Endodermal cell (in vitro differentiated cells): ENCODE results near the gene ZNF672. TPM values are rescaled to one million over a fixed set of nuclear protein-coding genes. Genes with fewer than 3 reads are reported as not detected.

Experiments
- DNase-seq: peaks from one replicate; pipeline ENCODE4 v3.0.0-alpha.2; 2017
- H3K27ac ChIP-seq: 2 replicates; pipeline ENCODE4 v1.5.1; 2013; ENCODE audit warnings: mild to moderate bottlenecking, low read depth, low read length, moderate library complexity
- H3K27me3 ChIP-seq: 2 replicates; pipeline ENCODE4 v1.6.1; 2013; ENCODE audit warnings: mild to moderate bottlenecking, low read length, moderate library complexity; ENCODE audit not compliant: insufficient read depth, control insufficient read depth, poor library complexity, severe bottlenecking
- H3K36me3 ChIP-seq: 2 replicates; pipeline ENCODE4 v1.7.0; 2013; ENCODE audit warnings: mild to moderate bottlenecking, low read length, moderate library complexity; ENCODE audit not compliant: control insufficient read depth, insufficient read depth
- H3K4me1 ChIP-seq: one replicate; pipeline ENCODE4 v1.7.0; 2013; ENCODE audit warnings: low read length; ENCODE audit not compliant: control insufficient read depth, insufficient read depth
- H3K4me3 ChIP-seq: 2 replicates; pipeline ENCODE4 v1.5.1; 2013; ENCODE audit warnings: mild to moderate bottlenecking, low read length, moderate library complexity
- H3K9ac ChIP-seq: 2 replicates; pipeline ENCODE4 v1.6.1; 2013; ENCODE audit warnings: mild to moderate bottlenecking, low read length, moderate library complexity; ENCODE audit not compliant: poor library complexity, severe bottlenecking; ENCODE audit errors: extremely low read depth
- H3K9me3 ChIP-seq: 2 replicates; pipeline ENCODE4 v1.6.1; 2013; ENCODE audit warnings: mild to moderate bottlenecking, low read length, moderate library complexity; ENCODE audit not compliant: control insufficient read depth
- H3K27ac Mint-ChIP-seq: 2 replicates; pipeline ENCODE4 v1.8.0; 2020; ENCODE audit warnings: mixed read lengths
- H3K27me3 Mint-ChIP-seq: 2 replicates; pipeline ENCODE4 v1.8.0; 2021; ENCODE audit warnings: mild to moderate bottlenecking, mixed read lengths; ENCODE audit not compliant: insufficient read depth
- H3K36me3 Mint-ChIP-seq: 2 replicates; pipeline ENCODE4 v1.8.0; 2020; ENCODE audit warnings: low read depth, mixed read lengths
- H3K4me1 Mint-ChIP-seq: 2 replicates; pipeline ENCODE4 v1.8.0; 2020; ENCODE audit warnings: mixed read lengths
- H3K4me3 Mint-ChIP-seq: 2 replicates; pipeline ENCODE4 v1.8.0; 2020; ENCODE audit warnings: mild to moderate bottlenecking, moderate library complexity, mixed read lengths
- H3K9me3 Mint-ChIP-seq: 2 replicates; pipeline ENCODE4 v1.8.0; 2020; ENCODE audit warnings: mild to moderate bottlenecking, mixed read lengths
- WGBS, 2 experiments: methylation state at CpG; one replicate each; pipeline versions ENCODE4 v1.1.5 to v1.1.7; 2013; ENCODE audit warnings: missing lambda C conversion rate in 2 of 2, mixed read lengths in 1 of 2; ENCODE audit not compliant: insufficient coverage in 1 of 2, insufficient read length in 1 of 2; 5-methylcytosine and 5-hydroxymethylcytosine counted together
- total RNA-seq, 2 donors: library from RNA; stranded (reverse); fragmentation: NEBNext Ultra II Directional in 1 of 2; extraction: Animal tissue kit (Norgen Biotek cat#: 25700) in 1 of 2; gene quantifications; 2 replicates in 1 of 2; 3 replicates in 1 of 2; pipeline ENCODE4 v1.2.1, GENCODE V29; 2021
- TF ChIP-seq, protein P1 (sequence below): fragments of 200-600 bp; sonication (generic); conservative IDR thresholded peaks from 2 replicates; pipeline ENCODE4 v1.5.0; 2021; ENCODE audit warnings: antibody characterized with exemption, mild to moderate bottlenecking

ZNF672 gene
- total RNA-seq, 2 donors from 2014 or later = 33.6 to 40.5 TPM

GRCh38 chr1:248858096-248858890 lies 20.3 kb downstream of the ZNF672 start:
- no peaks in the 10 kb centered on the region for H3K9me3 Mint-ChIP-seq
- TF ChIP-seq, protein P1, sequence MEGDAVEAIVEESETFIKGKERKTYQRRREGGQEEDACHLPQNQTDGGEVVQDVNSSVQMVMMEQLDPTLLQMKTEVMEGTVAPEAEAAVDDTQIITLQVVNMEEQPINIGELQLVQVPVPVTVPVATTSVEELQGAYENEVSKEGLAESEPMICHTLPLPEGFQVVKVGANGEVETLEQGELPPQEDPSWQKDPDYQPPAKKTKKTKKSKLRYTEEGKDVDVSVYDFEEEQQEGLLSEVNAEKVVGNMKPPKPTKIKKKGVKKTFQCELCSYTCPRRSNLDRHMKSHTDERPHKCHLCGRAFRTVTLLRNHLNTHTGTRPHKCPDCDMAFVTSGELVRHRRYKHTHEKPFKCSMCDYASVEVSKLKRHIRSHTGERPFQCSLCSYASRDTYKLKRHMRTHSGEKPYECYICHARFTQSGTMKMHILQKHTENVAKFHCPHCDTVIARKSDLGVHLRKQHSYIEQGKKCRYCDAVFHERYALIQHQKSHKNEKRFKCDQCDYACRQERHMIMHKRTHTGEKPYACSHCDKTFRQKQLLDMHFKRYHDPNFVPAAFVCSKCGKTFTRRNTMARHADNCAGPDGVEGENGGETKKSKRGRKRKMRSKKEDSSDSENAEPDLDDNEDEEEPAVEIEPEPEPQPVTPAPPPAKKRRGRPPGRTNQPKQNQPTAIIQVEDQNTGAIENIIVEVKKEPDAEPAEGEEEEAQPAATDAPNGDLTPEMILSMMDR = peak; percentile 70
- peak; percentile 93 for DNase-seq
- no peaks in the 10 kb centered on the region for H3K4me1 ChIP-seq
- peak overlapping the region; percentile 94 for H3K27ac Mint-ChIP-seq
- H3K36me3 Mint-ChIP-seq = peaks cover 26% of the 10 kb centered on the region
- WGBS, 2 experiments = 5 to 9% methylated on average over 18 to 45 of the region's 45 CpGs
- H3K27me3 ChIP-seq = peaks cover 31% of the 10 kb centered on the region
- peaks cover 25% of the 10 kb centered on the region for H3K36me3 ChIP-seq
- no peaks in the 10 kb centered on the region for H3K9me3 ChIP-seq
- H3K9ac ChIP-seq = peak overlapping the region; percentile 67
- H3K27me3 Mint-ChIP-seq = peaks cover 32% of the 10 kb centered on the region
- H3K4me1 Mint-ChIP-seq = peaks cover 15% of the 10 kb centered on the region
- peak overlapping the region; percentile 60 for H3K27ac ChIP-seq
- peak overlapping the region; percentile 84 for H3K4me3 ChIP-seq
- peak overlapping the region; percentile 76 for H3K4me3 Mint-ChIP-seq

- peak within 1 kb of the TSS; percentile 60 for H3K27ac ChIP-seq
- H3K36me3 Mint-ChIP-seq = peaks cover 22% of the 10 kb centered on the region
Observed at GRCh38 chr1:248858891-248859889, 21.2 kb downstream of the ZNF672 start, which contains the start of gene ZNF692. ZNF692 (minus strand) TSS chr1:248859085; CDS start chr1:248858309, 776 bp downstream.

GRCh38 chr1:248860007-248860406 lies 22.0 kb downstream of the ZNF672 start:
- Mint-ChIP-seq H3K27me3 (peaks cover 45% of the 10 kb centered on the region), H3K36me3 (peaks cover 14% of the 10 kb centered on the region), H3K9me3 (no peaks in the 10 kb centered on the region), H3K4me1 (peaks cover 20% of the 10 kb centered on the region), H3K4me3 (peak overlapping the region; percentile 76), H3K27ac (no peak overlapping the region)
- no peak overlapping the region for H3K27ac ChIP-seq
- TF ChIP-seq, protein P1 = no peak
- no peaks in the 10 kb centered on the region for H3K9me3 ChIP-seq
- H3K4me3 ChIP-seq = no peak overlapping the region
- WGBS, 2 experiments = 84 to 96% methylated on average over 4 of the region's 4 CpGs
- no peak overlapping the region for H3K9ac ChIP-seq
- peaks cover 8% of the 10 kb centered on the region for H3K36me3 ChIP-seq
- DNase-seq = no peak
- peaks cover 42% of the 10 kb centered on the region for H3K27me3 ChIP-seq
- peaks cover 4% of the 10 kb centered on the region for H3K4me1 ChIP-seq

More at GRCh38 chr1:248858891-248859889, 21.2 kb downstream of the ZNF672 start, which contains the start of gene ZNF692:
- WGBS, 2 experiments = 9 to 52% methylated on average over 12 to 62 of the region's 62 CpGs
- TF ChIP-seq, protein P1 = no peak
- Histone ChIP-seq H3K4me1 (peaks cover 4% of the 10 kb centered on the region), H3K9ac (peak within 1 kb of the TSS; percentile 67), H3K36me3 (peaks cover 16% of the 10 kb centered on the region), H3K9me3 (no peaks in the 10 kb centered on the region), H3K4me3 (peak within 1 kb of the TSS; percentile 84), H3K27me3 (peaks cover 34% of the 10 kb centered on the region)
- peak within 1 kb of the TSS; percentile 76 for H3K4me3 Mint-ChIP-seq
- H3K9me3 Mint-ChIP-seq = no peaks in the 10 kb centered on the region
- peaks cover 20% of the 10 kb centered on the region for H3K4me1 Mint-ChIP-seq
- peaks cover 37% of the 10 kb centered on the region for H3K27me3 Mint-ChIP-seq
- peak; percentile 98 for DNase-seq
- H3K27ac Mint-ChIP-seq = peak within 1 kb of the TSS; percentile 94
